ENCODE results near the gene CSTA.

CSTA gene

GRCh38 chr3:122307976-122308375 is 17.1 kb upstream of the CSTA start:
- TF ChIP-seq CTCF (IDR thresholded peaks at IDR 0.05; ENCODE audit: borderline replicate concordance, insufficient read depth, low read depth, low read length) = no peak
- no peak overlapping the region for H3K4me3 ChIP-seq (ENCODE audit: low read depth, low read length)

- TF ChIP-seq CTCF (IDR thresholded peaks at IDR 0.05; ENCODE audit: borderline replicate concordance, insufficient read depth, low read depth, low read length) = no peak
- no peak overlapping the region for H3K4me3 ChIP-seq (ENCODE audit: low read depth, low read length)
These were observed 14.7 kb upstream of the CSTA start for GRCh38 chr3:122310361-122310760.

- no peak for TF ChIP-seq CTCF (IDR thresholded peaks at IDR 0.05; ENCODE audit: borderline replicate concordance, insufficient read depth, low read depth, low read length)
- H3K4me3 ChIP-seq (ENCODE audit: low read depth, low read length) = no peak overlapping the region
These were observed 12.2 kb upstream of the CSTA start for GRCh38 chr3:122312826-122313225.

GRCh38 chr3:122313281-122313680 is 11.8 kb upstream of the CSTA start:
- no peak overlapping the region for H3K4me3 ChIP-seq (ENCODE audit: low read depth, low read length)
- no peak for TF ChIP-seq CTCF (IDR thresholded peaks at IDR 0.05; ENCODE audit: borderline replicate concordance, insufficient read depth, low read depth, low read length)

GRCh38 chr3:122314228-122314876 is 10.7 kb upstream of the CSTA start:
- H3K4me3 ChIP-seq (ENCODE audit: low read depth, low read length) = no peak overlapping the region
- no peak for TF ChIP-seq CTCF (IDR thresholded peaks at IDR 0.05; ENCODE audit: borderline replicate concordance, insufficient read depth, low read depth, low read length)

- TF ChIP-seq CTCF (IDR thresholded peaks at IDR 0.05; ENCODE audit: borderline replicate concordance, insufficient read depth, low read depth, low read length) = no peak
- H3K4me3 ChIP-seq (ENCODE audit: low read depth, low read length) = no peak overlapping the region
These were observed 9.4 kb upstream of the CSTA start for GRCh38 chr3:122315619-122316018.

GRCh38 chr3:122316368-122316767 is 8.7 kb upstream of the CSTA start:
- TF ChIP-seq CTCF (IDR thresholded peaks at IDR 0.05; ENCODE audit: borderline replicate concordance, insufficient read depth, low read depth, low read length) = no peak
- H3K4me3 ChIP-seq (ENCODE audit: low read depth, low read length) = no peak overlapping the region
